Mammary epithelial cell (primary cell): ENCODE measurements around the gene TRABD2A.
"Not testable (repeated sequence)": the region's sequence is repeated elsewhere in the genome, so short reads cannot be mapped to it uniquely, and the experiment has no call there.

Experiments
- CTCF ChIP-seq, 2 donors: IDR thresholded peaks in 1 of 2; conservative IDR thresholded peaks in 1 of 2; 2 replicates each; pipeline ENCODE4 v1.5.1; 2011 to 2012; ENCODE audit warnings: inconsistent platforms in 2 of 2, low read length in 2 of 2, mild to moderate bottlenecking in 2 of 2, control low read depth in 1 of 2, low read depth in 1 of 2; ENCODE audit not compliant: insufficient read depth in 1 of 2; ENCODE audit errors: extremely low read depth in 1 of 2
- EZH2 ChIP-seq: IDR thresholded peaks from 2 replicates; pipeline ENCODE4 v1.6.1; 2012; ENCODE audit warnings: low read length, inconsistent platforms, borderline replicate concordance

GRCh38 chr2:84868327-84868726 lies 12.6 kb downstream of the TRABD2A start:
- TF ChIP-seq CTCF (conservative IDR thresholded peaks at IDR 0.05 in 1 of 2, IDR thresholded peaks at IDR 0.05 in 1 of 2; ENCODE audit: extremely low read depth in 1 of 2, insufficient read depth in 1 of 2, low read depth in 1 of 2, low read length in 2 of 2); EZH2: not testable (repeated sequence)
